Endothelial cell of umbilical vein (primary cell): Measurements from ENCODE around the gene LENG9. TPM values are rescaled to one million over a fixed set of nuclear protein-coding genes. Genes with fewer than 3 reads are reported as not detected.

Experiments used
- BruUV-seq: library from RNA; stranded (reverse); fragments of 400-500 nt; replicated peaks from 2 replicates; lab custom pipeline; 2021; lab: Mats Ljungman, UMichigan
- CTCF ChIA-PET: fragments of 300-600, 350-600 bp; sonication (Branson Sonifier 250); formaldehyde crosslinking; loops from one replicate; lab custom pipeline; 2021; ENCODE audit warnings: antibody characterized with exemption, inconsistent platforms; lab: Charles Lee
- POLR2A ChIA-PET: fragments of 300-600, 350-600 bp; sonication (Branson Sonifier 250); formaldehyde crosslinking; loops from one replicate; lab custom pipeline; 2021; ENCODE audit warnings: antibody characterized with exemption, inconsistent platforms; lab: Charles Lee
- DNase-seq: peaks from one replicate; pipeline ENCODE4 v3.0.0-alpha.2; 2011; ENCODE audit warnings: low read depth, low spot score
- FAIRE-seq: peaks from 2 replicates; lab custom pipeline; 2011; peaks lifted over from hg19 to GRCh38; lab: Jason Lieb, UNC
- H2AFZ ChIP-seq: 2 replicates; pipeline ENCODE4 v1.6.0; 2012; ENCODE audit warnings: low read depth, low read length, control low read depth, inconsistent platforms
- H3K27ac ChIP-seq: 2 replicates; pipeline ENCODE4 v1.5.1; 2011; ENCODE audit warnings: low read depth, mild to moderate bottlenecking, control low read depth, low read length, moderate library complexity; ENCODE audit not compliant: insufficient read depth
- H3K27me3 ChIP-seq, 2 experiments: 2 replicates each; pipeline versions ENCODE4 v1.6.0 to v1.6.1; 2011; ENCODE audit warnings: low read length in 2 of 2, mixed read lengths in 1 of 2; ENCODE audit not compliant: control insufficient read depth in 2 of 2, insufficient read depth in 2 of 2
- H3K36me3 ChIP-seq, 2 experiments: 2 replicates in 1 of 2; 3 replicates in 1 of 2; pipeline ENCODE4 v1.5.1; 2011; ENCODE audit warnings: low read length in 2 of 2, mild to moderate bottlenecking in 1 of 2, moderate library complexity in 1 of 2; ENCODE audit not compliant: control insufficient read depth in 2 of 2, insufficient read depth in 2 of 2; ENCODE audit errors: extremely low read depth in 1 of 2
- H3K4me1 ChIP-seq: 3 replicates; pipeline ENCODE4 v1.5.1; 2011; ENCODE audit warnings: mild to moderate bottlenecking, low read length; ENCODE audit not compliant: control insufficient read depth, insufficient read depth; ENCODE audit errors: extremely low read depth
- H3K4me2 ChIP-seq: 2 replicates; pipeline ENCODE4 v1.6.1; 2011; ENCODE audit warnings: low read length, control low read depth, mixed read lengths; ENCODE audit not compliant: insufficient read depth
- H3K4me3 ChIP-seq, 3 experiments: fragments of 200-600 bp in 1 of 3; sonication (generic), shearing (Covaris generic) in 1 of 3; replicated peaks in 1 of 3; 2 replicates each; pipeline ENCODE4 v1.5.1; 2011 to 2016; ENCODE audit warnings: control low read depth in 3 of 3, low read length in 3 of 3, mild to moderate bottlenecking in 2 of 3, inconsistent platforms in 1 of 3, low read depth in 1 of 3, moderate library complexity in 1 of 3; ENCODE audit not compliant: insufficient read depth in 1 of 3
- H3K79me2 ChIP-seq: 2 replicates; pipeline ENCODE4 v1.6.0; 2012; ENCODE audit warnings: low read length, inconsistent platforms; ENCODE audit not compliant: control insufficient read depth, insufficient read depth
- H3K9ac ChIP-seq: replicated peaks from 2 replicates; pipeline ENCODE3; 2011; ENCODE audit warnings: low read length, control low read depth; ENCODE audit not compliant: insufficient read depth; ENCODE audit errors: extremely low read depth
- H3K9me1 ChIP-seq: replicated peaks from 3 replicates; pipeline ENCODE4 v1.6.0; 2011; ENCODE audit warnings: mild to moderate bottlenecking, low read length; ENCODE audit not compliant: control insufficient read depth, insufficient read depth; ENCODE audit errors: extremely low read depth
- H3K9me3 ChIP-seq: replicated peaks from 2 replicates; pipeline ENCODE4 v1.5.1; 2012; ENCODE audit warnings: low read length, inconsistent platforms; ENCODE audit not compliant: control insufficient read depth, insufficient read depth
- H4K20me1 ChIP-seq: replicated peaks from 2 replicates; pipeline ENCODE3; 2011; ENCODE audit warnings: mild to moderate bottlenecking, low read length; ENCODE audit not compliant: control insufficient read depth, insufficient read depth; ENCODE audit errors: extremely low read depth
- EZH2 ChIP-seq: IDR thresholded peaks from 2 replicates; pipeline ENCODE4 v1.6.1; 2012; ENCODE audit warnings: borderline replicate concordance, low read depth, mild to moderate bottlenecking, moderate library complexity, low read length, inconsistent platforms; ENCODE audit not compliant: severe bottlenecking
- GATA2 ChIP-seq: IDR thresholded peaks from 2 replicates; pipeline ENCODE4 v1.7.0; 2011; ENCODE audit warnings: low read depth, mild to moderate bottlenecking, moderate library complexity, mixed read lengths, low read length; ENCODE audit not compliant: insufficient read length, insufficient read depth
- JUN ChIP-seq: IDR thresholded peaks from 2 replicates; pipeline ENCODE4 v1.6.1; 2011; ENCODE audit warnings: borderline replicate concordance, low read depth; ENCODE audit not compliant: insufficient read length, insufficient read depth
- MYC ChIP-seq: IDR thresholded peaks from one replicate; pipeline ENCODE4 v1.6.1; 2011; ENCODE audit warnings: mild to moderate bottlenecking, low read depth, low read length
- POLR2AphosphoS5 ChIP-seq: IDR thresholded peaks from 2 replicates; pipeline ENCODE4 v1.6.1; 2012; ENCODE audit warnings: low read depth, mild to moderate bottlenecking, control low read depth, low read length, moderate library complexity; ENCODE audit not compliant: insufficient read depth
- dilution Hi-C: fragments of 300-500 bp; cut with MboI; formaldehyde crosslinking; loops from one replicate; pipeline ENCODE4 v1.15.0; 2019; ENCODE audit warnings: low sequenced_read_pairs; ENCODE audit not compliant: extremely low pct_ligation_motif_present
- intact Hi-C: fragments of 100-400 bp; cut with micrococcal nuclease; formaldehyde crosslinking; loops from one replicate; pipeline ENCODE4 v1.10.0; 2022
- polyA plus RNA-seq, 4 experiments: library from polyadenylated mRNA; depleted of rRNA in 3 of 4; stranded (reverse) in 3 of 4; unstranded in 1 of 4; fragments of >200 nt; gene quantifications; 2 replicates each; pipeline versions ENCODE4 v1.2.1 to v1.2.3, GENCODE V29; 2011 to 2012; ENCODE audit warnings: missing spikeins in 1 of 4
- total RNA-seq: library from RNA; stranded (reverse); gene quantifications from 2 replicates; pipeline ENCODE4 v1.2.3, GENCODE V29; 2021
- TF ChIP-seq, protein P1 (sequence below): IDR thresholded peaks from 2 replicates; pipeline ENCODE4 v1.6.1; 2011; ENCODE audit not compliant: insufficient read depth, insufficient read length

The LENG9 gene
- total and polyA plus RNA-seq, 2 donors (not counting 3 experiments of a cell fraction or from before 2014, with no cell fraction given), result 0.97 to 2.8 TPM

DNA sequence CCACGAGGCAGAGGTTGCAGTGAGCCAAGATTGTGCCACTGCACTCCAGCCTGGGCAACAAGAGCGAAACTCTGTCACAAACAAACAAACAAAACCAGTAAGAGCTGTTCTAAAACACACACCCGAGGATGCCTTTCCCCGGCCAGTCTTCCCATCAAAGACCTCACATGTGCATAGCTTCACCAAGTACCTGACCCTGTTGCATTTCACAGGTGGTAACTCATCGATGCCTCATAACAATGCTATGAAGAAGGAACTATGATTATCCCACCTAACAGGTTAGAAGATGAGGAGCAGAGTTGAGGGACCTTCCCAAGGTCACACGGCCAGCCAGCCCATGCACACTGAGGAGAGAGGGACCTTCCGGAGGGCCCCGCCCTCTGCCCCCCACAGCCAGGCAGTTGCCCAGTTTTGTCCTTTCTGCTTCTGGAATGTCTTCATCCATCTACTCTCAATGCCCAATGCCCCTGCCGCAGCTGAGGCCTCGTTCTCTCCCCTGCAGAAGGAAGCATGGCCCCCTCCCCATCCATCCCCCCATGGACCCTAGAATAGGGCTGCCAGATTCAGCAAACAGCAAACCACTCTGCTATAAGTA lies 31.3 kb downstream of the LENG9 start:
- ChIA-PET POLR2A (no interaction called here), CTCF (interaction anchor here (1.0 kb wide), 1 partner anchor 8 kb away, joined by 3 read pairs; no protein-coding TSS in a partner anchor)
- H3K9ac ChIP-seq, result no peak overlapping the region
- H3K4me2 ChIP-seq, result no peak overlapping the region
- FAIRE-seq (no peak), DNase-seq (no peak)
- no peak overlapping the region for H3K4me3 ChIP-seq
- BruUV-seq, result no TSS peak
- no peaks in the 10 kb centered on the region for H3K36me3 ChIP-seq
- dilution Hi-C loops (no loop called here), intact Hi-C loops (no loop called here)
- no peaks in the 10 kb centered on the region for H3K9me1 ChIP-seq
- H3K9me3 ChIP-seq, result no peaks in the 10 kb centered on the region
- no peak overlapping the region for H2AFZ ChIP-seq
- no peaks in the 10 kb centered on the region for H3K4me1 ChIP-seq
- H3K79me2 ChIP-seq, result no peaks in the 10 kb centered on the region
- H3K27me3 ChIP-seq, result peaks cover 0 to 2% of the 10 kb centered on the region in 2 experiments
- no peaks in the 10 kb centered on the region for H4K20me1 ChIP-seq
- no peak for TF ChIP-seq EZH2
- no peak overlapping the region for H3K27ac ChIP-seq

DNA sequence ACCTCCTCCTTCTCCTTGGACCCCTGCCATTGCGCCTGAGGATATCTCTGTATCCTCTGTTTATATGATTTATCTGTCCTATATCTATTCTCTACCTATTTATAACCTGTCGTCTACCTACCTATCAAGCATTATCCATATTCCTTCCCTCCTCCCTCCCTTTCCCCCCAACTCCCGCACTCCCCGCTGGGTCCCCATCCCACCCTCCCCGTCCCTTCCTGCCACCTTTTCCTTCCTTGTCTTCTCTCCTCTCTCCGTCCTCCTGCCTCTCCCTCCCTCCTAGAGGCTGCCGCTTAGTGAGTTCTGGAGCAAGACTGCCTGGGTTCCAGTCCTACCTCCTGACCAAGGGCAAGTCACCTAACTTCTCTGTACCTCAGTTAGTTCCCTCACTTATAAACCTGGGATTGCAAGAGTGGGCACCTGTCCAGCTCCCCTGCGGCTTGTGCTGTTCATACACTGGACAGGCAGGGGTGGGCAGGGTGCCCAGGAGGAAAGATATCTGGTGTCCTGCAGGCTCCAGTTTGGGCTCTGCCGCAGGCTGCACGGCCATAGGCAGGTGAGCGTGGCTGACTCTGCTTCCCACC lies 32.2 kb downstream of the LENG9 start:
- FAIRE-seq (no peak), DNase-seq (no peak)
- Histone ChIP-seq H3K4me2 (no peak overlapping the region), H3K4me3 (no peak overlapping the region), H3K79me2 (no peaks in the 10 kb centered on the region), H4K20me1 (no peaks in the 10 kb centered on the region), H3K9me3 (no peaks in the 10 kb centered on the region), H3K27ac (no peak overlapping the region), H3K27me3 (peaks cover 0 to 2% of the 10 kb centered on the region in 2 experiments), H3K9me1 (no peaks in the 10 kb centered on the region), H3K9ac (no peak overlapping the region), H3K4me1 (no peaks in the 10 kb centered on the region), H3K36me3 (no peaks in the 10 kb centered on the region), H2AFZ (no peak overlapping the region)
- ChIA-PET POLR2A (no interaction called here), CTCF (interaction anchor here (1.0 to 4.1 kb wide), 2 partner anchors 8 to 9 kb away, joined by 3 to 21 read pairs; no protein-coding TSS in a partner anchor)
- TF ChIP-seq JUN (no peak), GATA2 (no peak), EZH2 (no peak), POLR2AphosphoS5 (no peak), MYC (no peak)
- TF ChIP-seq, protein P1, sequence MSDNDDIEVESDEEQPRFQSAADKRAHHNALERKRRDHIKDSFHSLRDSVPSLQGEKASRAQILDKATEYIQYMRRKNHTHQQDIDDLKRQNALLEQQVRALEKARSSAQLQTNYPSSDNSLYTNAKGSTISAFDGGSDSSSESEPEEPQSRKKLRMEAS, result no peak
- dilution Hi-C loops (no loop called here), intact Hi-C loops (no loop called here)
- no TSS peak for BruUV-seq
